OCI-LY1 (cell line): ENCODE results near the gene LRRC59.

Experiments
- CTCF ChIP-seq: fragments of 200-600 bp; sonication (generic), shearing (Covaris generic); IDR thresholded peaks from 2 replicates; pipeline ENCODE4 v1.5.1; 2017; ENCODE audit warnings: mild to moderate bottlenecking, antibody characterized with exemption, low read length, moderate library complexity, mixed read lengths
- EZH2 ChIP-seq: fragments of 200-600 bp; sonication (generic), shearing (Covaris generic); IDR thresholded peaks from 2 replicates; pipeline ENCODE4 v1.8.0; 2017; ENCODE audit warnings: borderline replicate concordance, mixed run types, mild to moderate bottlenecking, antibody characterized with exemption, low read length, moderate library complexity, mixed read lengths

- TF ChIP-seq EZH2 (no peak), CTCF (no peak)
These were observed 14.9 kb upstream of the LRRC59 start for GRCh38 chr17:50412188-50412732.
